Astrocyte of the cerebellum (primary cell): ENCODE measurements around the gene EDC4.
A peak's percentile ranks its signal among the peaks of the same experiment; 100 is the strongest.
"Not testable (repeated sequence)": the region's sequence is repeated elsewhere in the genome, so short reads cannot be mapped to it uniquely, and the experiment has no call there.

ENCODE experiments used
- DNase-seq: peaks from one replicate; pipeline ENCODE4 v3.0.0-alpha.2; 2011; ENCODE audit warnings: low read depth
- H3K4me3 ChIP-seq: 2 replicates; pipeline ENCODE4 v1.5.1; 2011; ENCODE audit warnings: mild to moderate bottlenecking, low read depth, low read length, moderate library complexity
- CTCF ChIP-seq: IDR thresholded peaks from 2 replicates; pipeline ENCODE4 v1.5.1; 2012; ENCODE audit warnings: low read length, low read depth, moderate library complexity, mild to moderate bottlenecking; ENCODE audit errors: missing control alignments
- in situ Hi-C: cut with HindIII; loops from 2 replicates; pipeline ENCODE4 v1.10.0; 2017; ENCODE audit warnings: low sequenced_read_pairs

The EDC4 gene

GRCh38 chr16:67860589-67861398 lies 12.1 kb upstream of the EDC4 start:
- in situ Hi-C loops: loop anchor here (5.0 kb wide), 1 partner anchor 38 kb away; no protein-coding TSS in a partner anchor
- DNase-seq: no peak
- no peak for TF ChIP-seq CTCF
- H3K4me3 ChIP-seq: no peak overlapping the region

GRCh38 chr16:67861877-67862276 lies 11.0 kb upstream of the EDC4 start:
- no peak for DNase-seq
- in situ Hi-C loops: loop anchor here (5.0 kb wide), 1 partner anchor 40 kb away; no protein-coding TSS in a partner anchor
- TF ChIP-seq CTCF: no peak
- no peak overlapping the region for H3K4me3 ChIP-seq

GRCh38 chr16:67862623-67863583 lies 9.9 kb upstream of the EDC4 start:
- in situ Hi-C loops: loop anchor here (5.0 kb wide), 1 partner anchor 41 kb away; no protein-coding TSS in a partner anchor
- TF ChIP-seq CTCF: no peak
- DNase-seq: no peak
- no peak overlapping the region for H3K4me3 ChIP-seq

- in situ Hi-C loops: loop anchor here (5.0 kb wide), 1 partner anchor 42 kb away; no protein-coding TSS in a partner anchor
- not testable (repeated sequence) for H3K4me3 ChIP-seq, DNase-seq
These were observed 8.8 kb upstream of the EDC4 start for GRCh38 chr16:67864044-67864443.

GRCh38 chr16:67864594-67864993 lies 8.3 kb upstream of the EDC4 start:
- H3K4me3 ChIP-seq: no peak overlapping the region
- TF ChIP-seq CTCF: no peak
- in situ Hi-C loops: loop anchor here (5.0 kb wide), 1 partner anchor 42 kb away; no protein-coding TSS in a partner anchor
- DNase-seq: no peak

GRCh38 chr16:67865318-67865717 lies 7.5 kb upstream of the EDC4 start:
- peak; percentile 39 for TF ChIP-seq CTCF
- DNase-seq: no peak
- in situ Hi-C loops: no loop called here
- H3K4me3 ChIP-seq: no peak overlapping the region
